ENCODE results near the gene TXNDC11. TPM values are rescaled to one million over a fixed set of nuclear protein-coding genes. Genes with fewer than 3 reads are reported as not detected.

The TXNDC11 gene
- total RNA-seq, 1 donor from 2014 or later: 19.6 TPM

- Mint-ChIP-seq H3K4me3 (ENCODE audit: unreplicated experiment) (no peak overlapping the region), H3K9me3 (ENCODE audit: unreplicated experiment) (no peaks in the 10 kb centered on the region), H3K27ac (ENCODE audit: unreplicated experiment) (no peak overlapping the region), H3K27me3 (ENCODE audit: unreplicated experiment) (peaks cover 2% of the 10 kb centered on the region), H3K4me1 (ENCODE audit: unreplicated experiment) (no peaks in the 10 kb centered on the region), H3K36me3 (ENCODE audit: low read depth, unreplicated experiment) (peaks cover 43% of the 10 kb centered on the region)
- no peak for DNase-seq (ENCODE audit: low spot score)
- TF ChIP-seq CTCF (IDR thresholded peaks at IDR 0.05; ENCODE audit: unreplicated experiment): no peak
These were observed 50.5 kb downstream of the TXNDC11 start for GRCh38 chr16:11692171-11692570.

- H3K4me3 Mint-ChIP-seq (ENCODE audit: unreplicated experiment): no peak overlapping the region
- no peak for DNase-seq (ENCODE audit: low spot score)
- TF ChIP-seq CTCF (IDR thresholded peaks at IDR 0.05; ENCODE audit: unreplicated experiment): no peak
- no peak overlapping the region for H3K27ac Mint-ChIP-seq (ENCODE audit: unreplicated experiment)
- H3K9me3 Mint-ChIP-seq (ENCODE audit: unreplicated experiment): no peaks in the 10 kb centered on the region
- H3K4me1 Mint-ChIP-seq (ENCODE audit: unreplicated experiment): no peaks in the 10 kb centered on the region
- peaks cover 39% of the 10 kb centered on the region for H3K36me3 Mint-ChIP-seq (ENCODE audit: low read depth, unreplicated experiment)
- peaks cover 2% of the 10 kb centered on the region for H3K27me3 Mint-ChIP-seq (ENCODE audit: unreplicated experiment)
These were observed 50.9 kb downstream of the TXNDC11 start for GRCh38 chr16:11691771-11692170.

GRCh38 chr16:11691235-11691634 is 51.4 kb downstream of the TXNDC11 start:
- Mint-ChIP-seq H3K27ac (ENCODE audit: unreplicated experiment) (no peak overlapping the region), H3K9me3 (ENCODE audit: unreplicated experiment) (no peaks in the 10 kb centered on the region), H3K4me3 (ENCODE audit: unreplicated experiment) (no peak overlapping the region), H3K4me1 (ENCODE audit: unreplicated experiment) (no peaks in the 10 kb centered on the region), H3K36me3 (ENCODE audit: low read depth, unreplicated experiment) (peaks cover 35% of the 10 kb centered on the region), H3K27me3 (ENCODE audit: unreplicated experiment) (peaks cover 1% of the 10 kb centered on the region)
- TF ChIP-seq CTCF (IDR thresholded peaks at IDR 0.05; ENCODE audit: unreplicated experiment): no peak
- no peak for DNase-seq (ENCODE audit: low spot score)

GRCh38 chr16:11689031-11689840 is 53.4 kb downstream of the TXNDC11 start:
- Mint-ChIP-seq H3K9me3 (ENCODE audit: unreplicated experiment) (no peaks in the 10 kb centered on the region), H3K27me3 (ENCODE audit: unreplicated experiment) (no peaks in the 10 kb centered on the region), H3K36me3 (ENCODE audit: low read depth, unreplicated experiment) (peaks cover 34% of the 10 kb centered on the region), H3K4me1 (ENCODE audit: unreplicated experiment) (no peaks in the 10 kb centered on the region), H3K27ac (ENCODE audit: unreplicated experiment) (no peak overlapping the region), H3K4me3 (ENCODE audit: unreplicated experiment) (no peak overlapping the region)
- TF ChIP-seq CTCF (IDR thresholded peaks at IDR 0.05; ENCODE audit: unreplicated experiment): no peak
- DNase-seq (ENCODE audit: low spot score): no peak

GRCh38 chr16:11688520-11688886 is 54.2 kb downstream of the TXNDC11 start:
- H3K9me3 Mint-ChIP-seq (ENCODE audit: unreplicated experiment): no peaks in the 10 kb centered on the region
- H3K36me3 Mint-ChIP-seq (ENCODE audit: low read depth, unreplicated experiment): peaks cover 40% of the 10 kb centered on the region
- H3K27me3 Mint-ChIP-seq (ENCODE audit: unreplicated experiment): no peaks in the 10 kb centered on the region

More at GRCh38 chr16:11688520-11688886, 54.2 kb downstream of the TXNDC11 start:
- no peak for TF ChIP-seq CTCF (IDR thresholded peaks at IDR 0.05; ENCODE audit: unreplicated experiment)
- Mint-ChIP-seq H3K27ac (ENCODE audit: unreplicated experiment) (no peak overlapping the region), H3K4me1 (ENCODE audit: unreplicated experiment) (no peaks in the 10 kb centered on the region), H3K4me3 (ENCODE audit: unreplicated experiment) (no peak overlapping the region)
- no peak for DNase-seq (ENCODE audit: low spot score)
